ENCODE results near the gene RIOX2. TPM values are rescaled to one million over a fixed set of nuclear protein-coding genes. Genes with fewer than 3 reads are reported as not detected.

Gene RIOX2
- total RNA-seq, 1 donor from 2014 or later = 21.3 TPM

GRCh38 chr3:98003306-98003969, 31.2 kb upstream of the RIOX2 start:
- no peak for DNase-seq (ENCODE audit: low spot score in 2 of 2)
- Histone ChIP-seq H3K36me3 (no peaks in the 10 kb centered on the region), H3K27ac (no peak overlapping the region), H3K9me3 (no peaks in the 10 kb centered on the region), H3K4me1 (no peaks in the 10 kb centered on the region), H3K27me3 (no peaks in the 10 kb centered on the region), H3K4me3 (no peak overlapping the region)
- no peak for TF ChIP-seq CTCF (IDR thresholded peaks at IDR 0.05)
- intact Hi-C loops (cut with DNase I) = no loop called here

GRCh38 chr3:98002717-98003116, 30.5 kb upstream of the RIOX2 start:
- H3K9me3 ChIP-seq = no peaks in the 10 kb centered on the region
- no peaks in the 10 kb centered on the region for H3K27me3 ChIP-seq
- DNase-seq (ENCODE audit: low spot score in 2 of 2) = no peak
- no peak overlapping the region for H3K27ac ChIP-seq
- TF ChIP-seq CTCF (IDR thresholded peaks at IDR 0.05) = no peak
- intact Hi-C loops (cut with DNase I) = no loop called here
- no peaks in the 10 kb centered on the region for H3K36me3 ChIP-seq
- no peaks in the 10 kb centered on the region for H3K4me1 ChIP-seq
- no peak overlapping the region for H3K4me3 ChIP-seq

- H3K27me3 ChIP-seq = no peaks in the 10 kb centered on the region
- no peaks in the 10 kb centered on the region for H3K4me1 ChIP-seq
- DNase-seq (ENCODE audit: low spot score in 2 of 2) = no peak
- H3K4me3 ChIP-seq = no peak overlapping the region
- no peak overlapping the region for H3K27ac ChIP-seq
- TF ChIP-seq CTCF (IDR thresholded peaks at IDR 0.05) = no peak
- no peaks in the 10 kb centered on the region for H3K9me3 ChIP-seq
- H3K36me3 ChIP-seq = no peaks in the 10 kb centered on the region
- intact Hi-C loops (cut with DNase I) = no loop called here
Measured at GRCh38 chr3:97999994-98000393, 27.8 kb upstream of the RIOX2 start.

- no peaks in the 10 kb centered on the region for H3K36me3 ChIP-seq
Measured at GRCh38 chr3:97999103-97999502, 26.9 kb upstream of the RIOX2 start.

GRCh38 chr3:97996988-97997387, 24.8 kb upstream of the RIOX2 start:
- H3K4me1 ChIP-seq = no peaks in the 10 kb centered on the region
- no peaks in the 10 kb centered on the region for H3K27me3 ChIP-seq
- no peaks in the 10 kb centered on the region for H3K36me3 ChIP-seq
- intact Hi-C loops (cut with DNase I) = no loop called here
- H3K9me3 ChIP-seq = no peaks in the 10 kb centered on the region
- H3K4me3 ChIP-seq = no peak overlapping the region
- no peak for TF ChIP-seq CTCF (IDR thresholded peaks at IDR 0.05)
- no peak overlapping the region for H3K27ac ChIP-seq
- no peak for DNase-seq (ENCODE audit: low spot score in 2 of 2)

More at GRCh38 chr3:97999103-97999502, 26.9 kb upstream of the RIOX2 start:
- H3K4me1 ChIP-seq = no peaks in the 10 kb centered on the region
- intact Hi-C loops (cut with DNase I) = no loop called here
- H3K9me3 ChIP-seq = no peaks in the 10 kb centered on the region
- DNase-seq (ENCODE audit: low spot score in 2 of 2) = no peak
- no peak overlapping the region for H3K27ac ChIP-seq
- TF ChIP-seq CTCF (IDR thresholded peaks at IDR 0.05) = no peak
- no peak overlapping the region for H3K4me3 ChIP-seq
- no peaks in the 10 kb centered on the region for H3K27me3 ChIP-seq
